HepG2 (cell line): Measurements from ENCODE around the gene RBM23. TPM values are rescaled to one million over a fixed set of nuclear protein-coding genes. Genes with fewer than 3 reads are reported as not detected.

Experiments
- BRD4 ChIP-seq: sonication (generic); formaldehyde crosslinking; IDR thresholded peaks from 2 replicates; pipeline ENCODE4 v1.4.0; 2020; ENCODE audit warnings: missing genetic modification reagents
- CEBPG ChIP-seq: IDR thresholded peaks from 2 replicates; pipeline ENCODE4 v1.6.1; 2016
- DNMT3B ChIP-seq: conservative IDR thresholded peaks from 2 replicates; pipeline ENCODE4 v1.6.1; 2016; ENCODE audit warnings: missing biosample characterization, control low read depth
- HMGA1 ChIP-seq: sonication (generic); formaldehyde crosslinking; conservative IDR thresholded peaks from 2 replicates; pipeline ENCODE4 v1.4.0; 2020; ENCODE audit warnings: missing genetic modification reagents
- IKZF1 ChIP-seq: fragments of 450-650 bp; IDR thresholded peaks from 2 replicates; pipeline ENCODE4 v1.7.1; 2016
- IKZF5 ChIP-seq: IDR thresholded peaks from 2 replicates; pipeline ENCODE4 v1.6.1; 2018; ENCODE audit warnings: missing genetic modification reagents, mild to moderate bottlenecking, missing compliant biosample characterization
- JARID2 ChIP-seq: sonication (generic); formaldehyde crosslinking; IDR thresholded peaks from 2 replicates; pipeline ENCODE4 v1.8.1; 2023; ENCODE audit warnings: missing genetic modification reagents, inconsistent platforms; ENCODE audit not compliant: insufficient replicate concordance
- JUND ChIP-seq: sonication (generic); formaldehyde crosslinking; IDR thresholded peaks from 2 replicates; pipeline ENCODE4 v1.8.0; 2022; ENCODE audit warnings: mild to moderate bottlenecking, missing genetic modification reagents
- ZFP1 ChIP-seq: IDR thresholded peaks from 2 replicates; pipeline ENCODE4 v1.6.1; 2016
- ZNF143 ChIP-seq: sonication (generic); formaldehyde crosslinking; IDR thresholded peaks from 2 replicates; pipeline ENCODE4 v1.4.0; 2020; ENCODE audit warnings: missing genetic modification reagents
- ZNF160 ChIP-seq: sonication (generic); formaldehyde crosslinking; IDR thresholded peaks from 2 replicates; pipeline ENCODE4 v1.8.0; 2022; ENCODE audit warnings: mild to moderate bottlenecking, inconsistent platforms, missing genetic modification reagents
- ZNF20 ChIP-seq: sonication (generic); formaldehyde crosslinking; IDR thresholded peaks from 2 replicates; pipeline ENCODE4 v1.4.0; 2020; ENCODE audit warnings: mild to moderate bottlenecking, moderate library complexity, missing genetic modification reagents
- ZNF335 ChIP-seq: sonication (generic); formaldehyde crosslinking; IDR thresholded peaks from 2 replicates; pipeline ENCODE4 v1.4.0; 2020; ENCODE audit warnings: missing genetic modification reagents
- ZNF556 ChIP-seq: sonication (generic); formaldehyde crosslinking; IDR thresholded peaks from 2 replicates; pipeline ENCODE4 v1.4.0; 2020; ENCODE audit warnings: mild to moderate bottlenecking, missing genetic modification reagents, borderline replicate concordance
- ZNF710 ChIP-seq: sonication (generic); formaldehyde crosslinking; IDR thresholded peaks from 2 replicates; pipeline ENCODE4 v1.5.0; 2020; ENCODE audit warnings: mild to moderate bottlenecking, missing genetic modification reagents, borderline replicate concordance
- ZNF83 ChIP-seq: sonication (generic); formaldehyde crosslinking; IDR thresholded peaks from 2 replicates; pipeline ENCODE4 v1.4.0; 2020; ENCODE audit warnings: missing genetic modification reagents, mild to moderate bottlenecking, borderline replicate concordance
- ZSCAN25 ChIP-seq: sonication (generic); formaldehyde crosslinking; IDR thresholded peaks from 2 replicates; pipeline ENCODE4 v1.8.0; 2022; ENCODE audit warnings: mild to moderate bottlenecking, missing genetic modification reagents
- polyA plus RNA-seq, 8 experiments: library from polyadenylated mRNA; depleted of rRNA in 3 of 8; stranded (reverse) in 7 of 8; unstranded in 1 of 8; fragments of >200 nt; fragmentation: Illumina TruSeq in 4 of 8; extraction: Trizol in 4 of 8; gene quantifications; 2 replicates each; pipeline versions ENCODE4 v1.2.1 to v1.2.3, GENCODE V29; 2011 to 2016; ENCODE audit warnings: low read depth in 4 of 8, missing spikeins in 1 of 8, mixed read lengths in 1 of 8; ENCODE audit not compliant: insufficient read depth in 1 of 8
- total RNA-seq, 5 experiments: library from RNA; depleted of rRNA; stranded (reverse); fragments of >200 nt; fragmentation: Illumina TruSeq; extraction: Trizol; gene quantifications; 2 replicates each; pipeline ENCODE4 v1.2.3, GENCODE V29; 2016; ENCODE audit warnings: low read depth in 1 of 5

RBM23 gene
- total and polyA plus RNA-seq, 2 of the 13 experiments (the other 11 are each of a cell fraction or from before 2014, with no cell fraction given) = 1.5 to 2.1 TPM

- TF ChIP-seq ZNF20 (CRISPR knock-in tag) = no peak
- TF ChIP-seq HMGA1 (CRISPR knock-in tag) = no peak
- no peak for TF ChIP-seq ZNF83 (CRISPR knock-in tag)
- TF ChIP-seq ZFP1 (CRISPR knock-in tag) = 0 out of 2 replicates have a peak, but pooled peaks have one; percentile 54
- TF ChIP-seq JUND = no peak
- TF ChIP-seq BRD4 = no peak
- no peak for TF ChIP-seq ZNF160 (CRISPR knock-in tag)
- no peak for TF ChIP-seq ZNF143
- no peak for TF ChIP-seq ZNF335 (CRISPR knock-in tag)
- TF ChIP-seq ZNF710 (CRISPR knock-in tag) = no peak
- TF ChIP-seq JARID2 (CRISPR knock-in tag) = no peak
- TF ChIP-seq ZNF556 (CRISPR knock-in tag) = no peak; the same call in 1 of the 2 replicates
- no peak for TF ChIP-seq IKZF5
- TF ChIP-seq DNMT3B (CRISPR knock-in tag) = no peak
- no peak for TF ChIP-seq IKZF1
- no peak for TF ChIP-seq ZSCAN25 (CRISPR knock-in tag)
- TF ChIP-seq CEBPG (CRISPR knock-in tag) = no peak
Observed at GRCh38 chr14:22966783-22967269, 47.9 kb upstream of the RBM23 start (continued).
